Muscle of leg (tissue), 11 donors: ENCODE results near the gene GFRA1. TPM values are rescaled to one million over a fixed set of nuclear protein-coding genes. Genes with fewer than 3 reads are reported as not detected.

Experiments used
- DNase-seq: peaks from one replicate; pipeline ENCODE4 v3.0.0; 2013
- H3K27ac ChIP-seq: one replicate; pipeline ENCODE4 v1.5.1; 2013; ENCODE audit warnings: mild to moderate bottlenecking, low read length, control low read depth
- H3K27me3 ChIP-seq: one replicate; pipeline ENCODE4 v1.6.1; 2013; ENCODE audit warnings: low read length; ENCODE audit not compliant: control insufficient read depth, insufficient read depth
- H3K36me3 ChIP-seq: one replicate; pipeline ENCODE4 v1.6.1; 2013; ENCODE audit warnings: low read length; ENCODE audit not compliant: control insufficient read depth, insufficient read depth
- H3K4me1 ChIP-seq: one replicate; pipeline ENCODE4 v1.6.1; 2013; ENCODE audit warnings: low read length; ENCODE audit not compliant: control insufficient read depth, insufficient read depth
- H3K4me3 ChIP-seq: one replicate; pipeline ENCODE4 v1.5.1; 2013; ENCODE audit warnings: low read length, control low read depth
- H3K9me3 ChIP-seq: replicated peaks from 2 replicates; pipeline ENCODE4 v1.6.1; 2013; ENCODE audit warnings: low read depth, low read length; ENCODE audit not compliant: control insufficient read depth
- WGBS: methylation state at CpG from one replicate; pipeline ENCODE4 v1.1.5; 2013; ENCODE audit warnings: missing lambda C conversion rate; ENCODE audit not compliant: insufficient coverage; 5-methylcytosine and 5-hydroxymethylcytosine counted together
- polyA plus RNA-seq, 8 donors: library from polyadenylated mRNA; unstranded; fragments of 120-200 nt; gene quantifications; one replicate each; pipeline versions ENCODE4 v1.2.1 to v1.2.3, GENCODE V29; 2013; ENCODE audit warnings: inconsistent platforms in 1 of 8, low replicate concordance in 1 of 8; ENCODE audit not compliant: insufficient read length in 8 of 8, insufficient read depth in 1 of 8
- total RNA-seq: library from RNA; stranded (reverse); fragments of 120-200 nt; gene quantifications from one replicate; pipeline ENCODE4 v1.2.4, GENCODE V29; 2013

The GFRA1 gene
- total and polyA plus RNA-seq, 9 donors = 25.8 to 59.3 (median 41.0) TPM

DNA sequence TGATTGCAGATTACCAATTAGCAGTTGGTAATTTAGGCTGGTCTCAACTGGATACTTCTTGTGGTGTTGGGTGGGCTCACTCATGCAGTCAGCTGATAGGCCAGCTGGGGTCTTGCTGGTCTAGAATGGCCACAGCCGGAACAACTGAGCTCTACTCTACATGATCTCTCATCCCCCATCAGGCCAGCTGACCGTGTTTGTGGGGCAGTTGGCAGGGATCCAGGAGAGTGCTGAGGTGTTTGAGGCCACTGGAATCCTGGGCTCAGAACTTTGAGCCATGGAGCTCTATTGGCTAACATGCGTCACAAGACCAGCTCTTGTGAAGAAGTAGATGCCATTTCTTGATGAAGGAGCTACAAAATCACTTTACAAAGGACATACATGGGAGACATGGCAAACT lies 242.4 kb downstream of the GFRA1 start:
- no peaks in the 10 kb centered on the region for H3K9me3 ChIP-seq
- WGBS = no CpG with 5 or more reads among the region's 3 CpGs
- no peaks in the 10 kb centered on the region for H3K36me3 ChIP-seq
- H3K4me3 ChIP-seq = no peak overlapping the region
- no peak for DNase-seq
- H3K4me1 ChIP-seq = no peaks in the 10 kb centered on the region
- no peak overlapping the region for H3K27ac ChIP-seq
- H3K27me3 ChIP-seq = no peaks in the 10 kb centered on the region

DNA sequence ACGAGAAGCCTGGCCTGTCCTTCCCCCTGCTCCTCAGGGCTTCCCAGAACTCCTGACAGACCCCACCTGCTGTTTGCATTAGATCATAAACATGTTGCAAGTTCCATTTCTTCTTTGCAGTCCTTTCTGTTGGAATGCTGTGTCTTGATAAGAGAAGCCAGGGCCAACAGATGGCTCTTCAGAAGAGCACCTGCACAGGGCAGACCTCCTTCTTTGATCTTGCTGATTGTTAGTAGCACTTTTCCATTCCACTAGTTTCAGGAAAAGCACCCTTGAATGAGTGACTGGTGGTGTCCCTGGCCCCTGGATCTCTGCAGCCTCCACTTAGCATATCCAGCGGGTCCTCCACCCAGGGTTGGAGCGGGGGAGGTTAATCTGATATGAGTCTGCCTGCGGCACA lies 243.2 kb downstream of the GFRA1 start:
- Histone ChIP-seq H3K36me3 (no peaks in the 10 kb centered on the region), H3K9me3 (no peaks in the 10 kb centered on the region), H3K27me3 (no peaks in the 10 kb centered on the region), H3K4me3 (no peak overlapping the region), H3K4me1 (no peaks in the 10 kb centered on the region), H3K27ac (no peak overlapping the region)
- DNase-seq = no peak
- no CpG with 5 or more reads among the region's 4 CpGs for WGBS

DNA sequence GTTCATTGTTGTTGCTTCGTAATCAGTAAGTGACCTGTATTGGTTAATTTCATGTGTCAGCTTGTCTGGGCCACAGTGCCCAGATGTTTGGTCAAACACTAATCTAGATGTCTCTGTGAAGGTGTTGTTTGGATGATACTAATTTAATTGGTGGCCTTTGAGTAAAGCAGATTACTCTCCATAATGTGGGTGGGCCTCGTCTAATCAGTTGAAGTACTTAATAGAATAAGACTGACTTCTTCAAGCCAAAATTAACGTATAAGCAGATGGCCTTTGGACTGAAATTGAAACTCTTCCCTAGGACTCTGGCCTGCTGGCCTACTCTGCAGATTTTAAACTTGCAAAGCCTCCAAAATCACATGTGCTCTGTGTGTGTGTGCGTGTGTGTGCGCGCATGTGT lies 245.7 kb downstream of the GFRA1 start:
- Histone ChIP-seq H3K27me3 (no peaks in the 10 kb centered on the region), H3K9me3 (no peaks in the 10 kb centered on the region), H3K4me3 (no peak overlapping the region), H3K36me3 (no peaks in the 10 kb centered on the region), H3K27ac (no peak overlapping the region), H3K4me1 (no peaks in the 10 kb centered on the region)
- WGBS = no CpG with 5 or more reads among the region's 6 CpGs
- DNase-seq = no peak

DNA sequence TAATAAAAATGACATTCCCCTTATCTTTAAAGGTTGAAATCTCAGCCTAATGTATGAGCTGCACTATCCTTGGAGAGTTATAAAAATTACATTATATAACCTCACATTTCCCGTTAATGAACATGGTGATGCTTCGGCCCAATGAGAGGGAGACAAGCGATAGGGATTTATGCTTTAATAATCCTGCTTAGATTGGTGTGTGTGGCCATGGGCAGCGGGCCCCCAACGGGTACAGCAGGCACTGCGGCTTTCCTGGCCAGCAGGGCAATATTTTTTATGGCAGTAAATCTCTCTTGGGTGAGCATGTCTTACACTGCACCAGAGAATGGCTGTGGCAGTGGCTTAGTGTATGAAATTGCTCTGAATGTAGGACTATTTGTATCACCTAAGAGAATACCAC lies 246.3 kb downstream of the GFRA1 start:
- WGBS = 68% methylated on average over 3 of the region's 6 CpGs
- DNase-seq = no peak
- Histone ChIP-seq H3K36me3 (no peaks in the 10 kb centered on the region), H3K27me3 (no peaks in the 10 kb centered on the region), H3K4me1 (no peaks in the 10 kb centered on the region), H3K27ac (no peak overlapping the region), H3K4me3 (no peak overlapping the region), H3K9me3 (no peaks in the 10 kb centered on the region)

DNA sequence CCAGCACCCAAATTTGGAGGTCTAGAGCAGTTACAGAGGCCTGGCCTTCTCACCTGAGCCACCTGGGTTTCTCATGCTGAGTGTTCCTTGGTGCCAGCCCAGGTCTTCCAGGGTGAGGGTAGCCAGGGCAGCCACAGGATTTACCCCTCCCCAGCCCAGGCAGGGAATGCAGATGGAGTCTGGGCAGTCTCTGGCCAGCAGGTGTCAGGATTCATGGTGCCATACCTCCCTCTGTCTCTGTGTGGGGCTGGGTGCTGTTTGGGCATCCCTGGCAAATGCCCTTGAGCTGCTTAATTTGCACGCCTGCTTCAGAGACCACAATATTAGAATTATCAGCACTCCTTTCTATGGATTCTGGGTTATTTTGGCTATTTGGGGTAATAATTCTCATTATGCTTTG lies 246.7 kb downstream of the GFRA1 start:
- Histone ChIP-seq H3K4me3 (no peak overlapping the region), H3K36me3 (no peaks in the 10 kb centered on the region), H3K27me3 (no peaks in the 10 kb centered on the region), H3K9me3 (no peaks in the 10 kb centered on the region), H3K4me1 (no peaks in the 10 kb centered on the region), H3K27ac (no peak overlapping the region)
- WGBS = no CpG with 5 or more reads among the region's 1 CpG
- no peak for DNase-seq

DNA sequence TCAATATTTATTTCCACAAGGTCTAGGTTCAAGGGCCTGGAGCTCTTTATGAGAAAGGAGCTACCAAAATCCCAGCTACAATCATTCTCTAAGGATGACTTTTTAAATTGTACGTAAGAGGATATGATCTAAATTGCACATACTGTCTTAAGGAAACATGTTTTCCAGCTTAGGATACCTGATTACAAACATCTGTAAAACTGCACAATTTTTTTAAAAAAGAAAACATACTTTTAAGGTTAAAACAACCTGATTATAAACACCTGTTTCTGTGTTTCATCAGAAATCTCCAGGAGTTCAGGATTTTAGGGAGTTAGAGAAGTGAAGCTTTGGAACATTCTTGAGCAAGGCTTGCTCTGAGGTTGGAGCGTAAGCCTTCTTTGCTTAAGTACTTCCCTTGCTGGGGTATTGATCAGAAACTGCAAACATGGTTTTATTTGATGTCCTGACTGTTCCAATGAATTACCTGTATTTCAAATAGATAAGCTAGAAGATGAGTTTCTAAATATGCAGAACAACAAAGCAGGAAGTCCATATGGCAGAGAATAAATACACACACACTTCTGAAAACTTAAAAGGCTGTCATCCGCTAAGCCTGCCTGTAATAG lies 248.6 kb downstream of the GFRA1 start:
- Histone ChIP-seq H3K4me3 (no peak overlapping the region), H3K4me1 (no peaks in the 10 kb centered on the region), H3K27ac (no peak overlapping the region), H3K9me3 (no peaks in the 10 kb centered on the region), H3K36me3 (no peaks in the 10 kb centered on the region), H3K27me3 (no peaks in the 10 kb centered on the region)
- 100% methylated on average over 1 of the region's 3 CpGs for WGBS
- peak; percentile 57 for DNase-seq

DNA sequence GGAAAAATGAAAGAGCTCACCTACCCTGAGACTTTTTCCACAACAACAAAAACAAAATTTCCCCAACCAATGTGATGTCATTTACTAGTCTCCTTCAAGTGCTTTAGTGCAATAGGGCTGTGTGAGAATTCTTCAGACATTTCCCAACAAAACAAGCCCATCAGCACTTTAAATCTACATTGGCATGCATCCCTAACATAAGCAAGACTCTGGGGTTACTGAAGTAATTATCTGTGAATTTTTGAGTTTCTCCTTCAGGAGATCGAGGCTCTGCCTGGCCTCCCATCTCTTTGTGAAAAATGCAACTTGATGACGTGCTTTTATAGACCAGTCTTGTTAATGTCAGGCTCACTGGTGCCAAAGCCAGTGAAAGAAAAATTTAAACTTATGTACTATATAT lies 255.6 kb downstream of the GFRA1 start:
- WGBS = no CpG with 5 or more reads among the region's 2 CpGs
- Histone ChIP-seq H3K4me1 (no peaks in the 10 kb centered on the region), H3K27me3 (no peaks in the 10 kb centered on the region), H3K27ac (no peak overlapping the region), H3K9me3 (no peaks in the 10 kb centered on the region), H3K36me3 (no peaks in the 10 kb centered on the region), H3K4me3 (no peak overlapping the region)
- no peak for DNase-seq

DNA sequence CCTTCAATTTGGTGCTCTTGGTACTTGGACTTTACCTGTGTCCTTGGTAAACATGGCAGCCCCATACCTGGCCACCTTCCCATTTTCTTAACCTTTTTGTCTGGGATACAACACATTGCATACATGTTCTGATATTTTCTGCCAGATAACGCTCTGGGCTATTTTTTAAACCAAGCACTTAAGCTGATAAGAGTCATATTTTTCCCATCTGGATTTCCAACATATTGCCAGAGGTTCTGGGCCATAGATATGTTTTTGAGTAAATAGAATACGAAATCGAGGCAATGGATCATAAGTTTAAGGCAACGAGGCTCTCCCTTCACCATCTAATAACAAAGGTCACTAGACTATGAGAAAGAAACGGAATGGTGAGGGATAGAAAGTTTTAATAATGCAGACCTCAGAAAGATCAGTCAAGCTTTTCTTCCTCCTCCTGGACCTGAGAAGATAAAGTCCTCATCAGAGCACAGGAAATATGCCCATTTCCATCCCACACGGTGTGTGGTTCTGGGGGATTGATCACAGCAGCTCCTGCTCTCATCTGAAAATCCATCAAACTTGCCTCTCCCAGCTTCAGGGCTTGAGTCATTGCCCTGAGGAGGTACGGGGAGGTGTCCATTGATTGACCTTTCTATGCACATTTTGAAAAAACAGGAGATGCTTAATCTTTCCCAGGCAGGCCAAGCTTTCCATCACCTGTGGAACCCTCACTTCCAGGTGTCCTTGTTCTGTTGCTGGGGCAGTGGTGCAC lies 257.2 kb downstream of the GFRA1 start:
- no peak overlapping the region for H3K4me3 ChIP-seq
- no peaks in the 10 kb centered on the region for H3K4me1 ChIP-seq
- no peaks in the 10 kb centered on the region for H3K9me3 ChIP-seq
- DNase-seq = no peak
- 40% methylated on average over 1 of the region's 7 CpGs for WGBS
- no peaks in the 10 kb centered on the region for H3K36me3 ChIP-seq
- no peak overlapping the region for H3K27ac ChIP-seq
- H3K27me3 ChIP-seq = no peaks in the 10 kb centered on the region

DNA sequence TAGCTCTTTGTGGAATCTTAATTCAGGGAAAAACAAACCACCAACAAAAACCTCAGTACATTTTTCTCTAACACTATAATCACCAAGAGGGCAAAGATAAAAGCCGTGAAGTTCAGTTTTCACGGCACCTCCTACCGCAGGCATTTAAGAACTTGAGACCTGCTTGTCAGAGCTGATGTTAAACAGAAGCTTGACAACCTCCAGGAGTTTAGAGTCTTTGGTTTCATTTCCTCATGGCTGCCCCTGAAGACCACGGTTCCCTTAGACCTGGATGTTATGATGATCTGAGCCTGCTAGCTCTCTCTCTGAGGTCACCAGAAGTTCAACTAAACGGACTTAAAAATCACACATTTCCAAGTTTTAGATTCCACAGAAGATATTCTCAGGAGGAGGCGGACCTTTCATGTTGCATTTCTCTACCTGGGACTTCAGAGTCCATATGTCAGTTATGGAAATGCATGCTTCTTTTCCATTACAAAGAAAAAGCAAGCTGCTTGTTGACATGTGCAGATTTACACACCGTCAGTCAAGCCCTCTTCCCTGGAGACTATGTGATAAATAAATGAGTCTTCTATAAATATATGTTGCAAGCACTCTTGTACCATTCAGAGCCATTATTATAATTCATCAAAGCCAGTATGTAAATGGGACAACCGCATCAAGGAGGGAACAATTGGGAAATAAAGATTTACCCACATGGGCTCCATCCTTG lies 258.0 kb downstream of the GFRA1 start:
- H3K27ac ChIP-seq = no peak overlapping the region
- H3K27me3 ChIP-seq = no peaks in the 10 kb centered on the region
- H3K9me3 ChIP-seq = no peaks in the 10 kb centered on the region
- 0% methylated on average over 1 of the region's 8 CpGs for WGBS
- no peak for DNase-seq
- H3K36me3 ChIP-seq = no peaks in the 10 kb centered on the region
- no peak overlapping the region for H3K4me3 ChIP-seq
- no peaks in the 10 kb centered on the region for H3K4me1 ChIP-seq

DNA sequence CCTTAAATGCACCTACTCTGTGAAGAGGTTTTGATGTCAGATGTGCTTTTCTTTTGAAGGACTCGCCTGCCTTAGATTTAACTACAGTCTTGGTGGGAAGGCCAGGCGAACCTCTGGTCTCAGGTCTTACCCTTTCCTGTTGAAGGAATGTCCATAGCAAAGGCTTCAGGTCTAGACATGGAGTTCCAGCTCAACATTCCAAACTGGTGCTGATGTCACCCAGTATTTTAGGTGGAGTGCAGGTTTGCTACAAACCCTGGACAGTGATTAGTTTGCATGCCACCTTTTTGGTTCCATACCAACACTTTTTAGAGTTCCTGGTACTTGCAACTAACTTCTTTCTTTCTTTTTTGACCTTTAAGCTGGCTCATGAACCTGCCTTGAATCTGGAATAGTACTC lies 258.7 kb downstream of the GFRA1 start:
- H3K4me3 ChIP-seq = no peak overlapping the region
- DNase-seq = no peak
- H3K4me1 ChIP-seq = no peaks in the 10 kb centered on the region
- WGBS = 83% methylated on average over 1 of the region's 2 CpGs
- no peaks in the 10 kb centered on the region for H3K36me3 ChIP-seq
- H3K27me3 ChIP-seq = no peaks in the 10 kb centered on the region
- no peaks in the 10 kb centered on the region for H3K9me3 ChIP-seq
- H3K27ac ChIP-seq = no peak overlapping the region
